ENCODE measurements around the gene MGRN1. TPM values are rescaled to one million over a fixed set of nuclear protein-coding genes. Genes with fewer than 3 reads are reported as not detected.

Gene MGRN1
- total and polyA plus RNA-seq, 2 experiments from 2014 or later: 47.2 to 66.6 TPM

DNA sequence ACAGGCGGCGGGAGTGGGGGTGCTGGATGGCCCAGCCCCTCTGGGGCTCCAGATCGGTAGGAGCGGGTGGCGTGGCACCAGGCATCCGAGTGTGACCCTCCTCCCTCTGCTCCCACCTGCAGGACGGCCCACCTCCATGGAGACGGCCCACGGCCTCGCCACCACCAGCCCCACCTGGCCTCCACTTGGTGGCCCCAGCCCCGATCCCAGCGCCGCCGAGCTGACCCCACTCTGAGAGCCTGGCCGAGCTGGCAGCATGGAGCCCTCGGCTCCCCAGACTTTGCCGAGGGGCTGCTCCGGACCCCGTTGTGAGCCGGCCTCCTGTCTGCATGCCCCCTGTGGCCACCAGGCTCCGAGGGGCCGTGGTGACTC, 64.0 kb downstream of the MGRN1 start:
- no peaks in the 10 kb centered on the region for H3K27me3 ChIP-seq
- no peaks in the 10 kb centered on the region for H3K9me3 ChIP-seq (ENCODE audit: low read depth)
- peaks cover 6% of the 10 kb centered on the region for H3K36me3 ChIP-seq
- peaks cover 4% of the 10 kb centered on the region for H3K4me1 ChIP-seq (ENCODE audit: low read depth)
- no peak overlapping the region for H3K27ac ChIP-seq
- no peak for TF ChIP-seq CTCF (IDR thresholded peaks at IDR 0.05; ENCODE audit: low read depth, low read length)
- no peak for DNase-seq (ENCODE audit: low read depth in 1 of 2, low spot score in 1 of 2)
- H3K4me3 ChIP-seq: no peak overlapping the region

GRCh38 chr16:4689091-4689671, 64.6 kb downstream of the MGRN1 start:
- no peaks in the 10 kb centered on the region for H3K9me3 ChIP-seq (ENCODE audit: low read depth)
- no peaks in the 10 kb centered on the region for H3K27me3 ChIP-seq
- DNase-seq (ENCODE audit: low read depth in 1 of 2, low spot score in 1 of 2): no peak
- no peak overlapping the region for H3K27ac ChIP-seq
- TF ChIP-seq CTCF (IDR thresholded peaks at IDR 0.05; ENCODE audit: low read depth, low read length): no peak
- no peak overlapping the region for H3K4me3 ChIP-seq
- peaks cover 4% of the 10 kb centered on the region for H3K4me1 ChIP-seq (ENCODE audit: low read depth)
- H3K36me3 ChIP-seq: peaks cover 3% of the 10 kb centered on the region

GRCh38 chr16:4689864-4690704, 65.5 kb downstream of the MGRN1 start:
- no peak for TF ChIP-seq CTCF (IDR thresholded peaks at IDR 0.05; ENCODE audit: low read depth, low read length)
- peaks cover 3% of the 10 kb centered on the region for H3K36me3 ChIP-seq
- H3K4me1 ChIP-seq (ENCODE audit: low read depth): peaks cover 4% of the 10 kb centered on the region
- no peaks in the 10 kb centered on the region for H3K27me3 ChIP-seq
- no peak overlapping the region for H3K4me3 ChIP-seq
- no peak for DNase-seq (ENCODE audit: low read depth in 1 of 2, low spot score in 1 of 2)
- no peak overlapping the region for H3K27ac ChIP-seq
- H3K9me3 ChIP-seq (ENCODE audit: low read depth): no peaks in the 10 kb centered on the region

DNA sequence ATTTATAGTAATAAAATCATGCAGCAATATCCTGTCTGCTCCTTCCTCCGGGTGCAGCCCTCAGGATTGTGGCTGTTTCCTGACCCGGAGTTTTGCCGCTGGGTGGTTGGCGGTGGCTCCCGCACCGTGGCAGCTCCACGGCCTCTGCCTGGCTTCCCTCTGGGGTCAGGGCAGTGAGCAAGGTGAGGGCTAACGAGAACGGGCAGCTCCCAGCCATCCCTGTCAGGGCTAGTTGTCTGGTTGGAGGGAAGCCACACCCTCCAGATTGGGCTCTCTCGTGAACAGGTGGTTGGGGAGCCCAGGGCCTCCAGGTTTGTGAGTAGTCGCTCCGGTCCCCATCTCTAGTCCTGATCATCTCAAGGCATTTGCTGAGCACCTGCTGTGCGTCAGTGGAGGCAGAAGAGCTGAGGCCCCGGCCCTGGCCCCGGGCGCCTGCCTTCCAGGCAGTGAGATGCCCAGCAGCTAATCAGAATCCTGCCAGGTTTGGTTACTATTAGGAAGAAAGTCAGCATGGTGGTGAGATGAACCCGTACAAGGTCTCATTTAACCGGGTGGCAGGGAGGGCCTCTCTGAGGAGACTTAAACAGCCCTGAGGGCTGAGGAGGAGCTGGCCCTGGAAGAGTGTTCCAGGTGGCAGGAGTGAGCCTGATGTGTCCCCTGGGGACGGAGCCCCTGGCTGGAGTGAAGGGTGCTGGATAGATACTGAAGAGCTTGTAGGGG, 66.5 kb downstream of the MGRN1 start:
- peaks cover 7% of the 10 kb centered on the region for H3K36me3 ChIP-seq
- H3K4me3 ChIP-seq: no peak overlapping the region
- no peaks in the 10 kb centered on the region for H3K9me3 ChIP-seq (ENCODE audit: low read depth)
- no peak for TF ChIP-seq CTCF (IDR thresholded peaks at IDR 0.05; ENCODE audit: low read depth, low read length)
- H3K4me1 ChIP-seq (ENCODE audit: low read depth): peaks cover 4% of the 10 kb centered on the region
- H3K27ac ChIP-seq: no peak overlapping the region
- no peaks in the 10 kb centered on the region for H3K27me3 ChIP-seq
- DNase-seq (ENCODE audit: low read depth in 1 of 2, low spot score in 1 of 2): no peak

GRCh38 chr16:4691666-4692412, 67.2 kb downstream of the MGRN1 start:
- Histone ChIP-seq H3K9me3 (ENCODE audit: low read depth) (no peaks in the 10 kb centered on the region), H3K4me3 (no peak overlapping the region), H3K4me1 (ENCODE audit: low read depth) (peaks cover 4% of the 10 kb centered on the region), H3K27ac (no peak overlapping the region), H3K27me3 (no peaks in the 10 kb centered on the region), H3K36me3 (peaks cover 7% of the 10 kb centered on the region)
- no peak for DNase-seq (ENCODE audit: low read depth in 1 of 2, low spot score in 1 of 2)
- no peak for TF ChIP-seq CTCF (IDR thresholded peaks at IDR 0.05; ENCODE audit: low read depth, low read length)

Data from cardiac muscle cell (in vitro differentiated cells and primary cell).